HG03571 (cell line): ENCODE data around the gene DISP3.

Experiments
- ATAC-seq: cut with Tn5 transposase; IDR thresholded peaks from one replicate; pipeline ENCODE4 v1.9.1; 2021; ENCODE audit not compliant: unreplicated experiment

The DISP3 gene

DNA sequence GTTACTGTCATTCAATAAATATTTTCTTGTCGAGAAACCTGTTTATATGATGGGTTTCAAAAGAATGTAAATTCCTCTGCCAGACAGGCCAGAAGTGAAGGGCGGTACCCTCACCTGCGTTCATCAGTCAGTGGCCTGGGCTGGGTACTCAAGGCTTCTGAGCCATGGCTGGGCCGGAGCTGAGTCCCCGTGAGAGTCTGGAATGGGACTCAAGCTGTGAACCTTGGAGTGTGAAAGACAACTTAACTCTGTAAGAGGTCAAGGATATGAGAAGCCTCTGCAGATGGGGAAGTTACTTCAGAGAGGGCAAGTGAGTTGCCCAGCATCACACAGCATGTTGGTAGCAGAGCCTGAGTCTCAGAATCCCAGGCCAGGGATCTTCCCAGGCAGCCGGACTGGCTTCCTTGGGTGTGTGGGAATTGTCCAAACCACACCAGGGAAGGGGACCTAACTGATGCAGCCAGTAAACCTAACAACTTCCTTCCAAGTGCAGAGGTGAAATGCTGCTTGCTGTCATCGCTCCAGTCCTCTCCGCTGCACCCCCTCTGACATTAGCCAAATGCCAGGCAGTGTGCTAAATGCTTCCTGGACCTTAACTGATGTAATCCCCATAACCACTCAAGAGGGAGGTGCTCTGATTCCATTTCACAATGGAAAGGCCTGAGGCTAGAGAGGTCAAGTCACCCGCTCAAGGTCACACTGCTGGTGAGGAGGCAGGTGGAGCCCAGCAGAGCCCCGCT, 4.8 kb downstream of the DISP3 start:
- no peak for ATAC-seq

DNA sequence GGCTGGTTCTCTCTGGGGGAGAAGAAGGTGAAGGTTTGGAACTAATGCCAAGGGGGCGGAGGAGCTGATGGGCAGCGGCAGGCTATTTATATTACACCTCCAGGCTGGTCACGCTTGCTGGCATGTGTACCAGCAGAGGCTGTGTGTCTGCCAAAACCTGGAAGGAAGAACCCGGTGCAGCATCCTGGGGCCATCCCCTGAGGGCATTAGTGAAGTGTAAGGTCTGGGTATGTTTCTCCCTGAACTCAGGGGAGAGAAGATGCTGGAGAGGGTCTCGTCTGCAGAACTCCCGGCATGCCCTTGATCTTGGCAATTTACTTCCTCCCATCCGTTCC, 5.3 kb downstream of the DISP3 start:
- ATAC-seq = no peak

DNA sequence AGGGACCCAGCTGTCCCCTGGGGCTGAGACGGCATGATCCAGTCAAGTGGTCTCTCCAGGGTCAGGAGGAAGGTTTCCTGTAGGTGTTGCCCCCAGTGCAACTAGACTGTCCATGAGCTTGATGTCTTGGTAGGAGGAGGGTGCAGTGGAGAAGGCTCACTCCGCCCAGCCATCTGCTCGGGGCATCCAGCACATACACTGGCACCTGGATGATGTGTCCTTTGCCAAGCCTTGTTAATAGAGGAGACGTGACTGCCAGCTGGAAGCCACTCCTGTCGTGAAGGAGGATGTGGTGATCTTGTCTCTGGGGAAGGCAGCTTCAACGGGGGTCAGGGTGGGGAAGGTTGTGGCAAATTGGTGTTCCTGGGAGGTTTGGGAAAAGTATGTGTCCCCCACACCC, 6.2 kb downstream of the DISP3 start:
- ATAC-seq = no peak

DNA sequence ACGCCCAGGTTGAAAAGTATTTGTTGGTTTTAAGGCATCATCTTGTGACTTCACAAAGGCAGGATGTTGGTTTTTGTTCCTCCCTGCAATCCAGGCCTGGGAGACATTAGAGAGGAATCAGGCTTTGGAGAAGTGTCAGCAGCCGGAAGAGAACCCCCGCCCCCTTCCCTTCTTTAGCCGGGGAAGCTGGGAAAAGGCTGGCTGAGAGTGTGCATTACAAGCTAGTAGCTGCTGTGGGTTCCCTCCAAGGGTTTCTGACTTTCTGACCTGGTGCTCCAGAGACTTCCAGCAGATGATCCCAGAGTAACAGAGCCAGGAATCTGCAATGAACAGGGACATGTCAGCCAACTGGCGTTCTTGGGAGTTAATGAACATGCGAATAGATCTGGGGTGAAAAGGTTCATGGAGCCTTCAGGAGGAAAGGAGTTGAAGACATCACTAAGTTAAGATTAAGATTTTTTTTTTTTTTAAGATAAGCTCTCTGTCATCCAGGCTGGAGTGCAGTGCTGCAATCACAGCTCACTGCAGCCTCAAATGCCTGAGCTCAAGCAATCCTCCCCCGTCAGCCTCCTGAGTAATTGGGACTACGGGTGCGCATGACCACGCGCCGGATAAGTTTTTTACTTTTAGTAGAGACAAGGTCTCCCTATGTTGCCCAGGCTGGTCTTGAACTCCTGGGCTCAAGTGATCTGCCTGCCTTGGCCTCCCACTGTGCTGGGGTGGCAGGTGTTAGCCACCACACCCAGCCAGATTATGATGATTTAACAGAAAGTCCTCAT, 7.5 kb downstream of the DISP3 start:
- no peak for ATAC-seq

DNA sequence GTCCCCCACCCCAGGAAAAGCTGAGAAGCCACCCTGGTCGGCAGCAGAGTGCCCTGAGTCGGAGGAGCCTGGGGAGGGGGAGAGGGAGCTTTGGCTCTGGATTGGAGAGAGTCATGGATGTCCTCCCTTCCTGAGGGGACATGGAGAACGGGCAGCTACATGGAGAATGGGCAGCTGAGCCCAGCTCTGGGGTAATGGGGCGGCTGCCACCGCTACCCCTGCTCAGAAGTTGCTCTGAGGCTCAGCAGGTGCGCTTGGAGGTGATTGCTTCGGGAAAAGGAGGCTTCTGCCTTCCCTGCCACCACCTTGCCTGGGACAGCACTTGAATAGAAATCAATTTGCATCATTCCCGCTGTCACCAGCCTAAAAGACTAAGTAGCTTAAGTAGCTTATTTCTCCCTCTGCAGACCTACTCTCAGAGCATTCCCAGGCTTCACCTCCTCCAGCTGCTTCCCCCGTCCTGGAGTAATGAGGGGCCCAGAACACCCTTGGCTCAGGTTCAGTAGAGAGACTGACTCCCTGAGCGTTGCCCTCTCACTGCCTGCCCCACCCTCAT, 8.3 kb downstream of the DISP3 start:
- no peak for ATAC-seq

DNA sequence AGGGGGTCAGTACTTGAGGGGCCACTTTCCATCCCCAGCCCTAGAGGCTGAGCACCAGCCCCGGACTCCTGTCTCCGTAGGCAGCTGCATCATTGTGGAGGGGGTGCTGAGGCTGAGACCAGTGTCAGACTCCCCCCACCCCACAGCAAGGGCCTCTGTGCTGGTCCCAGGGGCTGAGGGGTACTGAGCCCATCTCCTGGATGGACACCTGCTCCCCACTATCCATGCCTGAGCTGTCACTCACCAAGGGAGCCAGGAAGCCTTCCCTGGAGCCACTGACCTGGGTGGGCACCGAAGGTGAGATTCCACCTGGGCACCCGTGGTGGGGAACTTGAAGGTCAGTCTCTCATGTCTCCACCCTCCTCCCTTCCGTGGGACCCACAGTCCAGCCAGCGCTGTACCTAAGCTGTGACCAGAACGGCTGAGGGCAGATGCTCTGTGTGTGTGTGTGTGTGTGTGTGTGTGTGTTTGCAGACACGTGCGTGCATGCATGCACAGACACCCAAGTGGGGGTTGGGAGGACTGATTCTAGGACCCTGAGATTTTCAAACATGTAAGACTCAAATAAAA, 9.3 kb downstream of the DISP3 start:
- no peak for ATAC-seq

DNA sequence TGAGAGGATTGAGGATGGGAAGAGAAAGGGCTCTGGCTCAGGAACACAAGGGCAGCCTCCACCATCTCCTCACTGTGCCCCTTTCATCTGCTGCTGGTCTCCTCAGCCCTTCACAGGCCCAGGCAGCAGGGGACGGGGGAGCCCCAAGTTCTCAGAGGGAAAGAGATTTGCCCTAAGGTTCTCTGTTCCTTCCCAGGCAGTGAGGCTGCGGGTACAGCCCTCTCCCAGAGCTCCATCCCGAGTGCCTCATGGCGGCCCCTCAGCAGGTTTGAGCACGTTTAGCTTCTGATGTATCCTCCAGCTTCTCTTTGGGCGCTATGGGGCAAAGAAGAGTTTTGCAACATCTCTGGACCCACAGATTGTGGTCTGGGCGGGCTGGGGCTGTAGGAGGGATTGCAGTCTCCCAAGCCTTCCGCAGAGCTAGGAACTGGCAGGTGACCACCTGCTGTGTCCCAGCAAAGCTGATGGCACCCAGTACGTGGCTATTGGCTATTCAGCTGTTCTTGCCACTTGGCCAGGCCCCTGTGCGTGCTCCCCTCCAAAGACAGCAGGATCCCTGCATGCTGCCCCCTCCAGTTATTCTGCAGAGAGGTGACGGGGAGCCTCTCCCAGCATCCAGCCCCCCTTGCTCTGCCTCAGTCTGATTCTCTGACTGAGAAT, 10.1 kb downstream of the DISP3 start:
- no peak for ATAC-seq

DNA sequence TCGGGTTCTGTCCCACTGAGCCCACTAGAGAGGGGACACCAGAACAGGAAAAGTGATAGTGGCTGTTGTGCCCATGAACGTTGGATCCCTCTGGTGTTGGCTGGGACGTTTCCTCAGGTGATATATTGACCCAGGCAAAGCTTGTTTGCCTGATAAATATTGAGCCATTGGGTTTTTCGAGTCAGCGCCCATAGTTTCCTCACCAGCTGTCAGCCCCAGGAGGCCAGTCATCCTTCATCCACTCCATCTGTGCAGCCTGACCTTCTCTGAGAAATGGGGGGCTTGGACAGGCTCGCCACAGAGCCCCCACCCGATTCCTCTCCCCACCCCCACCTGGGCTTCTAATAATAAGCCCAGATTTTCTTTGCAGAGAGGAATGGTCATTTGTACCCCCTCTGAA, 13.3 kb downstream of the DISP3 start:
- no peak for ATAC-seq

DNA sequence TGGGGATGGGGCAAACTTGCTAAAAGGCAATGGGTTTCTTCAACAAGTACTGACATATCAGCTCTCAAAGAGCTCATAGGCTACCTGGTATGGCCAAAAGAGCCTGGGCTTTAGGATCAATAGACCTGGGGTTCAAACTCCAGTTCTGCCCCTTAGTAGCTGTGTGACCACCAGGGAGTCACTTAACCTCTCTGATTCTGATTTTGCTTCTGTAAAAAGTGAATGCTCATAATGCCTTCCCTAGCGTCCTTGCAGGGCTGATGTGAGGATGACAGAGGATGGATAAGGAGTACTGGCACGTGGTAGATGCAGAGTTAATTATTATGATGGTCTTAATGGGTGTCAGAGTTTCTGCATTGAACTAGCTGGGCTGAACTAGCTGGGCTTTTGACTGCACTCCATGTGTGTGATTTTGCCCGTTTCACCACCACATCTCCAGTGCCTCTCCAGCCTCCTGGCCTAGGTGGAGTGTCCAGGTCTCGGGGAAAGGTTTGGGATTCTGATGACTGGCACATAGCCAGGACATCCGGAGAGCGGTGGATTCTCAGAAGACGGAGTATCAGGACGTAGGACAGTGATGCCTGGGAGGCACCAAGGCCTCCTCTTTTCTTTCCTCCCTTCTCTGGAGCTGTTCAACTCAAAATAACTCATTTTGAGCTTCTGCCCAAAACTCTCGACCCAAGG, 15.2 kb downstream of the DISP3 start:
- no peak for ATAC-seq

DNA sequence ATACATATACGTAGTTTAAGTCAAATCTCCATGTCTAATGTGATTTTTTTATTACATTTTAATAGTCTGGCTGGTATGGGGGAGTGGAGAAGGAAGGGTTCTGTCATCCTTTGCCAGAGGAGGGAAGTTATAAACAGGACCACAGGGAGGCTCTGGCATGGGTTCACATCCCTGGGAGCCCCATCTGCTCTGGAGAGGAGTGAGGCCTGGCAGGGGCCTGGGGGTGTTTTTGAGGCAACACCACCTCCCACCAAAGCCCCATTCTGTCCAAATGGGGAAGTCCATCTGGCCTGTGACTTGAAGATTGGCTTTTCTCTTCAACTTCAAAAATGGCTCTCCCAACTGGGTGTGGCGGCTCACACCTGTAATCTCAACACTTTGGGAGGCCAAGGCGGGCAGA, 15.8 kb downstream of the DISP3 start:
- ATAC-seq = no peak

DNA sequence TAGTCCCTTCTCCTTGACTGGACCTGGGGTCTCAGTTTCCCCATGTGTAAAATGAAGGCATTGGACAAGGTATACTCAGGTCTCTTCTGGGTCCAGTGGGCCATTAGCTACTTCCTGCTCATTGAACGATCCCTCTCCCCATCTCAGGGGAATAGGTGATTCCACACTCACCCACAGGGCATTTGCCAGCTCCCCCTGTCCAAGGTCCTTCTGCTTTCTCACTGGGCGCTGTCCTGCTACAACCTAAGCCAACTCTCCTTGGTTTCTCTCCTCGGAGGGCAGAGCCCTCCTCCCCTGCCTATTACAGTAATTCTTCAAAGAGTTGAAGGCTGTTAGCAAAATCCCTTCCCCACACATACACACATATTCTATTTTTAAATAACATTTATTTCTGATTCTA, 16.6 kb downstream of the DISP3 start:
- ATAC-seq = no peak

DNA sequence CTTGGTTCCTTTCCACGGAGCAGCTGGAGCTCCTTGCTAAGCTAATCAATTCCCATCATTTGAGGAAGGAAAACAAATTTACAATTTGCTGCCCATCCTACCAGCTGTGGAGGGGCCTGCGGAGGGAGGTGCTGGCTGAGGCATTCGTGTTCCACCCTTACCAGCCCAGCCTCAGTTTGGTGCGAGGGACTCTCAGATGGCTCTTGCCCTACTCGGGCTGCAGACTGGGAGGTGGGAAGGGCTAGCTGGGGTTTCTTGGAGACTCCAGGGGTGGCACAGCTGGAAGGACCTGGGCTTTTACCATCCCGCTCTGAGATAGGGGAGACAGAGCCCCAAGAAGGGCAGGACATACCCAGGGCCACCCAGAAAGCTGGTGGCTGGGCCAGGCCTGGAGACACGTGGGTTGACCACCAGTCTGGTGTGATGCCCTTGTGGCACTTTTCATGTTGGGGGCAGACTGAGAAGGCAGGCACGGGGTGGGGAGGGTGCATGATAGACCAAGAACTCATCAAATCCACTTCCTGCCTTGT, 17.7 kb downstream of the DISP3 start:
- no peak for ATAC-seq

DNA sequence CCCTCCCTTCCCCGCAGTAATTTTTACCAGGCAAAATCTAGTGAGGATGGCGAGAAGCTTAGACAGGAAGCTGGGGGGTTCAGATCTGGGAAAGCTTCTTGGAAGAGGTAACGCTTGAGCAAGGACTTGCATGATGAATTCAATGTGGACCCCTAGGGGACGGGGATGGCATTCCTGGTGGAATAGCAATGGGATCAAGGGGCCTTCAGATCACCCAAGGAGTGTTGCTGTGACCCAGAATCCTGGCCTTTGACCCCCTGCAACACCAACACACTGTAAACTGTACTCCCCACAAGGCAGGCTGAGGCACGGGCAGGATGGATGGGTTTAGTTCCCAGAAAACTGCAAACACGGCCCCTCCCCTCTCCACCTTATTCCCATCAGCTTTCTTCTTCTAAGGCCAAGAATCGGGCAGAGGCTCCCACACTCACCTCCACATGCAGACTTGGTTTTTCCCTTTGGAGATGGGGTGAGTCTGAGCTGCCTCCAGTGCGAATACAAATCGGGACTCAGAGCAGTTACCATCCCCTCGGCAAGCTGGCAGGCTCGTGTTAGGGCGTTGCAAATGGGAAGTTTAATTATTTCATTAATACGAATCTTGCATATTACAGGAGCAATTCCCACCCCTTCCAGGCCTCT, 20.1 kb downstream of the DISP3 start:
- ATAC-seq = no peak

DNA sequence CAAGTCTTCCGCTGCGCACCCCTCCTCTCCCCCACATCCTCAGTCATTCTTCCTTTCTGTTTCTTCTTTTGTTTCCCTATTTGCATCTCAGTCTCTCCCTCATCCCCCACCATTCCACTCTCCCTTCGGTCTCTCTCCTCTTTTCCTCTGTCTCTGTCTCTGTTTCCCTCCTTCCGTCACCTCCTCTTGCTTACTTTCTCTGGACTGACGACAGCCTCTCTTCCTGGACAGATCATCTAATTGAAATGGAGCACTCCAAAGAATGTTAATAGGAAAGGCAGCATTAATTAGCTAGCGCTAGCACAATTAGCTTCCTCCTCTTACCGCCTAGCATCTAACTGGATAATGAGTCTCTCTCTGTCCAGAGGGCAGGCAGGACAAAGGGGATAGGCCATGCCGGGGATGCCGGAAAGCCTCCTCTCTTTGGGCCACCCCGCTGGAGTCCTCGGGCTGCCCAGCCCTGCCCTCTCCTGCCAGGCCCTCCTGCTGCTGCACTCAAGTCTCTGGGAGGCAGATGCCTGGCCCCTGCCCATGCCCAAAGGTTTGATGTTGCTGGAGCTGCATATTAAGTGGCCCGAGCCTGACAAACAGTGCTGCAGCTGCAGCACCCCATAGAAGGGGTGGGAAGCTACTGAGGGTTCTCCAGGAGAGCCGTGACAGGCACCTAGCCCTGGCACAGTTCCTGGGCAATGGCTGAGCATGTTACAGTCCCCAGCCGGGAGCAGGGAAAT, 20.8 kb downstream of the DISP3 start:
- ATAC-seq = no peak

DNA sequence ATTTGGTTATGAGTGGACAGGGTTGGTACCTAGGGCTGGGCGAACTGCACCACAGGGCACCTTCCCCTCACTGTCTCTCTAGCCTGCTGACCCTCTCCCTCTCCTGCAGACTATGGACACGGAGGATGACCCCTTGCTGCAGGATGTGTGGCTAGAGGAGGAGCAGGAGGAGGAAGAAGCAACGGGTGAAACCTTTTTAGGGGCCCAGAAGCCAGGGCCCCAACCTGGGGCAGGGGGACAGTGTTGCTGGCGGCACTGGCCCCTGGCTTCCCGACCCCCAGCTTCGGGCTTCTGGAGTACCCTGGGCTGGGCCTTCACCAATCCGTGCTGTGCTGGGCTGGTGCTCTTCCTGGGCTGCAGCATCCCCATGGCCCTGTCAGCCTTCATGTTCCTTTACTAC, 21.9 kb downstream of the DISP3 start:
- no peak for ATAC-seq

DNA sequence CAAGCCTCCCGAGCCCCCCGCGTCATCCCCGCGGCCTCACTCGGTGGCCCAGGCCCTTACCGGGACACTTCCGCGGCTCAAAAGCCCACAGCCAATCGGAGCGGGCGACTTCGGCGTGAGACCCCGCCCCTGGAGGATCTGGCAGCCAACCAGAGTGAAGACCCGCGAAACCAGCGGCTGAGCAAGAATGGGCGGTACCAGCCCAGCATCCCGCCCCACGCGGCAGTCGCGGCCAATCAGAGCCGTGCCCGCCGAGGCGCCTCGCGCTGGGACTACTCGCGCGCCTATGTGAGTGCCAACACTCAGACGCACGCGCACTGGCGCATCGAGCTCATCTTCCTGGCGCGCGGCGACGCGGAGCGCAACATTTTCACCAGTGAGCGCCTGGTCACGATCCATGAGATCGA, 22.5 kb downstream of the DISP3 start:
- ATAC-seq = no peak

DNA sequence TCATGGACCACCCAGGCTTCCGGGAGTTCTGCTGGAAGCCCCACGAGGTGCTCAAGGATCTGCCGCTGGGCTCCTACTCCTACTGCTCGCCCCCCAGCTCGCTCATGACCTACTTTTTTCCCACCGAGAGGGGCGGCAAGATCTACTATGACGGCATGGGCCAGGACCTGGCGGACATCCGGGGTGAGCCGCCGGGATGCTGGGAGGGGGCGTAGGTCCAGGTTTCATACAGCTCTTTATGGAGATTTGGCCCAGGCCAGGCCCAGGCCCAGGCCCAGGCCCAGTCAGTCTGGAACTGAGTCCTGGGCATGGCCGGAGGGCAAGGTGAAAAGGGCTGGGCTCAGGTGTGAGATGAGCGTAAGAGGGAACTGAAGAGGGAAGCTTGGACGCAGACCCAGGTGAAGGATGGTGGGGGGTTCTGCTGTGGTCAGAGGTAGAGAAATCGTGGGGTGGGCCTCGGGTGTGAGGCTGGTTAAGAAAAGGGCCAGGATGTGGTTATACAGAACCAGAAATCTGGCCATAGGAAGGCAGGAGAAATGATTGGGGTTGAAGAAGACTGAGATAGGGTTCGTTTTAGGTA, 23.0 kb downstream of the DISP3 start:
- no peak for ATAC-seq

DNA sequence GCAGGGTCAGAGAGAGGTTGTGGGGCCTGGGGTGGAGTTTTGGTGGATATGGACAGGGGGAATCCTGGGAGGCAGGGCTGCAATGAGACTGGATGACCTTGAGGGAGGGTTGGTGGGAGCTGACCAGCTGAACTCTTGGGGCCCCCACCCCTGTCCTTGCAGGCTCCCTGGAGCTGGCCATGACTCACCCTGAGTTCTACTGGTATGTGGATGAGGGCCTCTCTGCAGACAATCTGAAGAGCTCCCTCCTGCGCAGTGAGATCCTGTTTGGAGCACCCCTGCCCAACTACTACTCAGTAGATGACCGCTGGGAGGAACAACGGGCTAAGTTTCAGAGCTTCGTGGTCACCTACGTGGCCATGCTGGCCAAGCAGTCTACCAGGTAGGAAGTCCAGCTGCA, 23.6 kb downstream of the DISP3 start:
- no peak for ATAC-seq

DNA sequence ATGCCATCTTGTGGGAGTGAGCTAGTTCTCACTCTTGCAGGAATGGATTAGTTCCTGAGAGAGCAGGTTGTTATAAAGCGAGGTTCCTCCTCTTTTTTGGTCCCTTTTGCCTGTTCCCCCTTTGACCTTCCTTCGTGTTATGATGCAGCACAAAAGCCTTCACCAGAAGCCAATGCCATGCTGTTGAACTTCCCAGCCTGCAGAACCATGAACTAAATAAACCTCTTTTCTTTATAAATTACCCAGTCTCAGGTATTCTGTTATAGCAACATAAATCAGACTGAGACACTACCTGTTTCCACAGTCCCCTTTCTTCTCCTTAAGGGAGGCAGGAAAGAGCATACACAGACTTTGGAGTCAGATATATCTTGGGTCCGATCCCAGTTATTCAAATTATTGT, 25.6 kb downstream of the DISP3 start:
- ATAC-seq = no peak
